ENCODE results near the gene SHFL.
A peak's percentile ranks its signal among the peaks of the same experiment; 100 is the strongest.

The SHFL gene

GRCh38 chr19:10088949-10089554 is 2.9 kb downstream of the SHFL start:
- DNase-seq, result no peak

GRCh38 chr19:10089801-10090375 is 3.8 kb downstream of the SHFL start:
- no peak for DNase-seq

GRCh38 chr19:10091370-10091687 is 5.2 kb downstream of the SHFL start:
- DNase-seq, result no peak

GRCh38 chr19:10091895-10092641 is 6.0 kb downstream of the SHFL start:
- DNase-seq, result no peak

GRCh38 chr19:10092648-10093294 is 6.7 kb downstream of the SHFL start:
- no peak for DNase-seq

- no peak for DNase-seq
Observed at GRCh38 chr19:10093295-10094186, 7.4 kb downstream of the SHFL start.

- DNase-seq, result no peak
Observed at GRCh38 chr19:10095622-10095947, 9.5 kb downstream of the SHFL start.

GRCh38 chr19:10095948-10096614 is 10.0 kb downstream of the SHFL start:
- peak; percentile 86 for DNase-seq

GRCh38 chr19:10096615-10096963 is 10.5 kb downstream of the SHFL start:
- no peak for DNase-seq

- DNase-seq, result no peak
Observed at GRCh38 chr19:10100163-10100785, 14.2 kb downstream of the SHFL start.

GRCh38 chr19:10102787-10103236 is 16.7 kb downstream of the SHFL start:
- DNase-seq, result no peak

GRCh38 chr19:10104130-10104513 is 18.0 kb downstream of the SHFL start:
- no peak for DNase-seq

- peak; percentile 55 for DNase-seq
Observed at GRCh38 chr19:10104665-10105508, 18.8 kb downstream of the SHFL start.

- peak; percentile 72 for DNase-seq
Observed at GRCh38 chr19:10105509-10106099, 19.5 kb downstream of the SHFL start.

- DNase-seq, result peak; percentile 95
Observed at GRCh38 chr19:10106100-10106936, 20.2 kb downstream of the SHFL start, which contains the start of gene PPAN. PPAN (plus strand) TSS chr19:10106362; CDS start chr19:10106395, 33 bp downstream.

- DNase-seq, result no peak
Observed at GRCh38 chr19:10107254-10107653, 21.1 kb downstream of the SHFL start.

GRCh38 chr19:10107817-10108367 is 21.8 kb downstream of the SHFL start:
- DNase-seq, result no peak

- no peak for DNase-seq
Observed at GRCh38 chr19:10109528-10109927, 23.4 kb downstream of the SHFL start.

Data from activated CD4-positive, alpha-beta T cell treated with anti-CD3 and anti-CD28 coated beads for 1 hour (primary cell).